DOHH2 (cell line): ENCODE results near the gene LZIC.

ENCODE experiments used
- H3F3A ChIP-seq: fragments of 200-600 bp; sonication (generic), shearing (Covaris generic); 2 replicates; pipeline ENCODE4 v1.6.0; 2016; ENCODE audit warnings: antibody characterized with exemption, mild to moderate bottlenecking; ENCODE audit not compliant: control insufficient read depth, insufficient read depth
- H3K27ac ChIP-seq: fragments of 200-600 bp; sonication (generic); 2 replicates; pipeline ENCODE4 v1.5.1; 2014; ENCODE audit warnings: low read depth, mild to moderate bottlenecking, low read length, moderate library complexity
- H3K27me3 ChIP-seq: fragments of 200-600 bp; sonication (generic); 2 replicates; pipeline ENCODE4 v1.6.1; 2014; ENCODE audit warnings: mild to moderate bottlenecking, low read length, mixed read lengths; ENCODE audit not compliant: control insufficient read depth
- H3K36me3 ChIP-seq: fragments of 200-600 bp; sonication (generic); 2 replicates; pipeline ENCODE4 v1.6.1; 2014; ENCODE audit warnings: mild to moderate bottlenecking, low read length, moderate library complexity, mixed read lengths; ENCODE audit not compliant: control insufficient read depth
- H3K4me1 ChIP-seq: fragments of 200-600 bp; sonication (generic); 2 replicates; pipeline ENCODE4 v1.6.1; 2014; ENCODE audit warnings: mild to moderate bottlenecking, low read length, mixed read lengths; ENCODE audit not compliant: control insufficient read depth
- H3K4me2 ChIP-seq: fragments of 200-600 bp; sonication (generic); 2 replicates; pipeline ENCODE4 v1.6.0; 2014; ENCODE audit warnings: mild to moderate bottlenecking, low read length, moderate library complexity
- H3K4me3 ChIP-seq: fragments of 200-600 bp; sonication (generic); 2 replicates; pipeline ENCODE4 v1.5.1; 2014; ENCODE audit warnings: mild to moderate bottlenecking, low read length, mixed read lengths
- H3K79me2 ChIP-seq: fragments of 200-600 bp; sonication (generic); 2 replicates; pipeline ENCODE4 v1.6.1; 2014; ENCODE audit warnings: mild to moderate bottlenecking, low read length, mixed read lengths; ENCODE audit not compliant: control insufficient read depth
- H3K9me2 ChIP-seq: fragments of 200-600 bp; sonication (generic); replicated peaks from 2 replicates; pipeline ENCODE4 v1.6.1; 2014; ENCODE audit warnings: mild to moderate bottlenecking, low read length, mixed read lengths; ENCODE audit not compliant: control insufficient read depth
- H3K9me3 ChIP-seq: fragments of 200-600 bp; sonication (generic); 2 replicates; pipeline ENCODE4 v1.6.1; 2014; ENCODE audit warnings: antibody characterized with exemption, low read length, mixed read lengths; ENCODE audit not compliant: control insufficient read depth, insufficient read depth
- H4K20me1 ChIP-seq: fragments of 200-600 bp; sonication (generic); 2 replicates; pipeline ENCODE4 v1.6.0; 2014; ENCODE audit warnings: low read depth, mild to moderate bottlenecking, antibody characterized with exemption, low read length, moderate library complexity; ENCODE audit not compliant: control insufficient read depth, insufficient read depth
- CTCF ChIP-seq: fragments of 200-600 bp; sonication (generic); IDR thresholded peaks from one replicate; pipeline ENCODE4 v1.5.1; 2014; ENCODE audit warnings: antibody characterized with exemption, mild to moderate bottlenecking, low read depth, low read length; ENCODE audit not compliant: poor library complexity, severe bottlenecking
- EZH2phosphoT487 ChIP-seq: fragments of 200-600 bp; sonication (generic); IDR thresholded peaks from 2 replicates; pipeline ENCODE4 v1.6.1; 2017; ENCODE audit warnings: borderline replicate concordance, mild to moderate bottlenecking, antibody characterized with exemption, low read length, moderate library complexity, mixed read lengths

Gene LZIC

GRCh38 chr1:9882296-9882944, 60.8 kb downstream of the LZIC start:
- H3K4me3 ChIP-seq: no peak overlapping the region
- no peaks in the 10 kb centered on the region for H3K9me2 ChIP-seq
- peaks cover 11% of the 10 kb centered on the region for H3K4me1 ChIP-seq
- no peaks in the 10 kb centered on the region for H4K20me1 ChIP-seq
- no peaks in the 10 kb centered on the region for H3K79me2 ChIP-seq
- 0 out of 2 replicates have a peak, but pooled peaks cover under 1% of the 10 kb centered on the region for H3F3A ChIP-seq
- no peaks in the 10 kb centered on the region for H3K9me3 ChIP-seq
- H3K36me3 ChIP-seq: no peaks in the 10 kb centered on the region
- no peaks in the 10 kb centered on the region for H3K27me3 ChIP-seq
- H3K4me2 ChIP-seq: no peak overlapping the region
- H3K27ac ChIP-seq: no peak overlapping the region
- TF ChIP-seq EZH2phosphoT487 (no peak), CTCF (no peak)

GRCh38 chr1:9881838-9882249, 61.3 kb downstream of the LZIC start:
- no peak overlapping the region for H3K4me3 ChIP-seq
- H3K9me2 ChIP-seq: no peaks in the 10 kb centered on the region
- no peaks in the 10 kb centered on the region for H3K79me2 ChIP-seq
- H3K36me3 ChIP-seq: no peaks in the 10 kb centered on the region
- no peaks in the 10 kb centered on the region for H4K20me1 ChIP-seq
- H3K4me2 ChIP-seq: no peak overlapping the region
- H3K4me1 ChIP-seq: peaks cover 17% of the 10 kb centered on the region
- no peak overlapping the region for H3K27ac ChIP-seq
- TF ChIP-seq CTCF: no peak
- no peak for TF ChIP-seq EZH2phosphoT487
- 0 out of 2 replicates have a peak, but pooled peaks cover 4% of the 10 kb centered on the region for H3F3A ChIP-seq
- no peaks in the 10 kb centered on the region for H3K9me3 ChIP-seq
- H3K27me3 ChIP-seq: no peaks in the 10 kb centered on the region
